ENCODE data around the gene STXBP4.
"Not testable (repeated sequence)": the region's sequence is repeated elsewhere in the genome, so short reads cannot be mapped to it uniquely, and the experiment has no call there.

Gene STXBP4

DNA sequence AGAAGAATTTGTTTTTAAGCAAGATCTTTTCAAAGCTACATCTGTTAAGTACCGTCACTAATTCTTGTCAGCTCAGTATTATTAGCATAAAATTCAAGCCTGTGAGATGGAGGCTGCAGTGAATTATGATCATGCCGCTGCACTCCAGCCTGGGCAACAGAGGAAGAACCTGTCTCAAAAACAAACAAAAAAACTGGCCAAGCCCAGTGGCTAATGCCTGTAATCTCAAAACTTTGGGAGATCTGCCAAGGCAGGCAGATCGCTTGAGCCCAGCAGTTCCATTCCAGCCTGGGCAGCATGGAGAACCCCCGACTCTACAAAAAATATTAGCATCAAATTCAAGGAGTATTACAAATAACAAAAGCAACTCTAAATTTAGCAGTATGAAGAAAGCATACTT lies 88.0 kb downstream of the STXBP4 start:
- DNase-seq (ENCODE audit: low spot score), result no peak

DNA sequence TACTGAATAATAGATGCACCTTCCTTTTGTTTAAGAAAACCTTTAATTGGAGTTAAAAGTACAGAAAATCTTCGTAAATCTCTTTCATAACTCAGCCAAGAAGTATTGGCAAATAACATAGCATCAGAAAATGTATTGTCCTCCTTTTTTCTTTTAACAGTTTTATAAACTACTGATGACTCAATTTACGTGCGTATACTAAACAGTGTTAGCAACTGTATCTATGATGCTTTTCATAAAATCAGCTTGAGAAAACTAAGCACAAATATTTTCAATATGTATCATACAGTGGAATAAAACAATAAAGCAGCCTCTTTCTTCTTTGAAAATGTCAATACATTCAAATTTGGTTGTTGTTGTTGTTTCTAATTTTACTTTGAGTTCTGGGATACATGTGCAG lies 88.6 kb downstream of the STXBP4 start:
- no peak for DNase-seq (ENCODE audit: low spot score)

DNA sequence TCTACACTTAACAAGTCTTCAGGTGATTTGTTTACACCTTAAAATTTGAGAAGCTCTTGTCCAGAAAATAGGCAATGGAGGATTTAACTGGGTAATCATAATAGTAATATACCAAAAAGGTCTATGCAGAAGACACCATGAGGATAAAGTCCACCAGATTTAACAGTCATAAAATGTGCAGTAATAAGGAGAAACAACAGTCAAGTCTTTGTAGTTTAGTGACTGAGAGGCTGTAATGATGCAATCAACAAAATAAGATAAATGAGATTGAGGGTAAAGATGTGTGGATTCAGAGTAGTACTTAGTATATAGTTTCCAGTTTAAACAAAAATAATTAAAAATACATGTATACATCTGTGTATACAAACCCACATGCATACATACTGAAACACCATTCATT lies 91.2 kb downstream of the STXBP4 start:
- DNase-seq (ENCODE audit: low spot score), result no peak

DNA sequence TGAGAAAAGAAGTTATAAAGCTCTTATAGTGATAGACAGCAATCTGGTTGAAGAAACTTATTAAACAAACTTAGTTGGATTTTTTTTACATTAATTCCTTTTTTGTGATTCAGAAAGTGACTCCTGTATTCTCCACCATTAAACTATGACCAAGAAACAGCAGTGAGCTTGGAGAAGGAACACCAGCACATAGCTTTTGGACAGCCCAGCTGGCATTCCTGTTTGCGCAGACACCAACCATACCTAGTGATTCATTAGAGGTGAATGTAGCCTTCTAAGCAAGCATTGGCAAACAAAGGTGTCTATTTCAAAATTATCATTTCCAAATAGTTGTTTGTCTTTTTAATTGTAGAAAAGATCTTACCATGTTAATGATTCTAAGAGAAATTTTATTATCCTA lies 94.4 kb downstream of the STXBP4 start:
- DNase-seq (ENCODE audit: low spot score), result no peak

DNA sequence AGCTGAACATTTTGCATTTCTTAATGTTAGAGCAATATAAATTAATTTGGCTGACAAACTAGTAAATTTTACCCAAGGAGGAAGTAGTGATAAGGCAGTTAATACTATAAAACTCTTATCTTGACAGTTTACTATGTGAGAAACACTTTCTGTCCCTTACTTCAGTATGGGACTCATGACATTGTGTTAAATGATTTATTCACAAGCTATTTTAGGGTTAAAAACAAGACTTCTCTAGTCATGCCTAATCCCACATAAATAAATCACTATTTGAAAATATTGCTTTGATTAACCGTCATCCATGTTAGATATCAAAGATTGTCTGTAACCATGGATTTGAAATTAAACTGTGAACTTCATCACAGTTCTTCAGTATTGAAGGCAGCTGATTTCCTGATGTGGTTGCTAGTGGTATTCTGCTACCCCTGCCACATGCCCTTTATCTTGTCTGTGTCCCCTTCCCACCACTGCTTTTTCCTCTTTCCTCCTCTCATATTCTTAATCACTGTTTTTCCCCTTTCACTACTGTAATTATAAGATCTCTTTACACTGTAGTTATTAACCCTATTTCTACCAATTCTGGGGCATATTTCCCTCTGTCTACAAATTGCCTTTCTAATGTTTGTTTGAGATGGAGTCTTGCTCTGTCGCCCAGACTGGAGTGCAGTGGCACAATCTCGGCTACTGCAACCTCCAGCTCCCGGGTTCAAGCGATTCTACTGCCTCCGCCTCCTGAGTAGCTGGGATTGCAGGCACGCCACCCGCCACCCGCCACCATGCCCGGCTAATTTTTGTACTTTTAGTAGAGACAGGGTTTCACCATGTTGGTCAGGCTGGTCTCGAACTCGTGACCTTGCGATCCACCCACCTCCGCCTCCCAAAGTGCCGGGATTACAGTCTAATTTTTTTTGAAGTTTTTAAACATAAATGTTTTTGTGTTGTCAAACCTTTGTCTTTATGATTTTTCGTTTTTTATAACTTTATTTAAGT lies 95.6 kb downstream of the STXBP4 start:
- DNase-seq (ENCODE audit: low spot score), result no peak

DNA sequence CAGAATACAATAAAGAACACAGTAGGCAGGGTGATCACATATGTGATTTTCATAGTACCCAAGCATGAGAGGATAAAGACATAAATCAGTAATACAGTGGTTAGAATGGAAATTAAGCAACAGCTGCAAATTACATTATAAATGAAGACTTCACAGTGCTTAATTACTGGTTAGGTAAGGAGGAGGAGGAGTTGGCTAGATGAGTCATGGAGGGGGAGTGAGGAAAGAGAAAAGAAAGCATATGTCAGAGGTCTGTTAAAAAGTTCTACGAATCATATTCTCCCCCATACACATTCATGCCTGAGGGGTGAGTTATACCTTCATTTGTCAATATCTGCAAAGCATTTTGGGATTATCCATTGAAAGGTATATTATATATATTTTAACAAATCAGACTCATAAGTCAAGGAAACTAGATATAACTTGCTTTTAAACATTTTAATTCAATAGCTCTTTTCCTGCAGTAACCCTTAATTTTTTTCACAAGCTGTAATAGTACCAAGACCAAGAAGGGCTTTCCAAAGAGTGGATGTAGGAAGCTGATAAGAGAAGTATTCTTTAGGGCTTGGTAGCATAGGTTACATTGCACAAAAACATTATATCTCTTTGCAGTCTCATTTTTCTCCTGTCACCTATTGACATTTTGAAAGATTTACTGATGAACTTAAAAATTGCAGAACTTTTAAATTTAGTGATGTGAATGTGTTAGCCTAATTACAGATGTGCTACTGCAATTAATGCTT lies 99.3 kb downstream of the STXBP4 start:
- peak; percentile 25 for DNase-seq (ENCODE audit: low spot score)

DNA sequence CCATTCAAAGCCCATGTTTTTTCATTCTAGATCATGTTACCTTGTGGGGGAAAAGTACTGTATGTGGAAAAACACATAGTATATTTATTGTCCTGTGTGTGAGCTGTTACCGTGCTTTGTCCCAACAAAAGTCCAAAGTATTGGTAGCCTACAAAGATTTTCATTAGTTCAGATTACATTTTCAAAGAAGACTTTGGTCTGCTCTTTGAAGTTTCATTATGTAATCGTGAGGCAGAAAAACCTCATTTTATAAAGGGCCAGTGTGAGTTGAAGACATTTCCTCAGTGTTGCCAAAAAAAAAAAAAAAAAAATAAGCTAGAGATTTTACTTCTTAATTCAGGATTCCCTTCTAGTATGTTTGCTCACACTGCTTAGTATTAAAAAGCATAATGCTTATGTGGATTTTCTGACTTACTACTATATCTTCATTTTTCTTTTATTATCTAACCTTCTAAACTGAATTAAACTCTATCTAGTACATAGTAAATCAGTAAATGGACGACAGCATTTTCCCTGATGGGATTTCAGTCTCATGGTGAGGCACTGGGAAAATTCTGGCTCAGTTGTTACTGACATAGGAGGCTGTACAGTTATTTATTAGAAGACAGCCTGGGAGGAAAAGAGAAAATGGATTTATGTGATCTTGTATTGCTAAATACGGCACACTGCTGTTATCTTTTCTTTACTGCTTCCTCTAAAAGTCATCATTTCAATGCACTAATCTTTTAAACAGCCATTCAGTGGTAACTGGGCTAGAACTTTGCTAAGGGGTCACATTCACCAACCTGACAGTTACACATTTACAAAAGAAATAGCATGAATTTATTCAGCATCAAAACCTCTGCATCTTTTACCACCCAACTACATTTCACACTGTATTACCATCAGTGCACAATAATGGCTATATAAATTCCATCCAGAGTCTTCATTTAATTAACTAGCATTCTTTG lies 100.6 kb downstream of the STXBP4 start:
- DNase-seq (ENCODE audit: low spot score), result no peak

DNA sequence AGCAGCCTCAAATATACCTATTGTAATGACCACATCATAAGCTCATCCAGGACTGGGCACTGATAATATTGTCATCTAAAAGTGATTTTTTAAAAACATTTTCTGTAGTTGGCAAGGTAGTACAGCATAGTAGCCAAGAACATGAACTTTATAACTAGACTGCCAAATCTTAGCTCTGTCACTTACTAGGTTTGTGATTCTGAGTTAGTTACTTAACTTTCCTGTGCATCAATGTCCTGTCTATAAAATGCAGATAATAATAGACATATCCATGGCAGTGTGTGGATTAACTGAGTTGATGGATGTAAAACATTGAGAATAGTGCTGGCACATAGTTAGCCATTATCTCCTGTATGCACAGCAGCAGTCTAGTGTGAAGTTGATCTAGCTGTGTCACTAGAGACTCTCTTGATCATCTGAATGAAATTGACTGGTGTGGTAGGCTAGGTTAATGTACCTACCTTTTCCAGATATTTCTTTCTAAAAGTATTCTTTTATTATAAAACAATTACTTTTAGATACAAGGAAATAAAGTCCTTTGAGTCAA lies 101.5 kb downstream of the STXBP4 start:
- no peak for DNase-seq (ENCODE audit: low spot score)

DNA sequence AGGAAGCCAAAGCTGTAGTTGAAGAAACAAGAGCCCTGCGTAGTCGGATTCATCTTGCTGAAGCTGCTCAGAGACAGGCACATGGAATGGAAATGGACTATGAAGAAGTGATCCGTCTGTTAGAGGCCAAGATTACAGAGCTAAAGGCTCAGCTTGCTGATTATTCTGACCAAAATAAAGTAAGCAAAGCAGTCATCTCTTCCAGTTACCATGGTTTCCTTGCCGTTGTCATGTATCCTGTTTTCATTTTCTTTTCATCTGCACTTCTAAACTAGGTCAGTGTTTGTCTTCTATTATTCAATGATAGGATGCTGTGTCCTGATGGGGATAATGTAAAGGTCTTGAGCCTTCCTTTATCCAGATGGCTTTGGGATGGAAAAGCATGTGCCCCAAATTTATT lies 104.3 kb downstream of the STXBP4 start:
- DNase-seq (ENCODE audit: low spot score), result peak; percentile 48

DNA sequence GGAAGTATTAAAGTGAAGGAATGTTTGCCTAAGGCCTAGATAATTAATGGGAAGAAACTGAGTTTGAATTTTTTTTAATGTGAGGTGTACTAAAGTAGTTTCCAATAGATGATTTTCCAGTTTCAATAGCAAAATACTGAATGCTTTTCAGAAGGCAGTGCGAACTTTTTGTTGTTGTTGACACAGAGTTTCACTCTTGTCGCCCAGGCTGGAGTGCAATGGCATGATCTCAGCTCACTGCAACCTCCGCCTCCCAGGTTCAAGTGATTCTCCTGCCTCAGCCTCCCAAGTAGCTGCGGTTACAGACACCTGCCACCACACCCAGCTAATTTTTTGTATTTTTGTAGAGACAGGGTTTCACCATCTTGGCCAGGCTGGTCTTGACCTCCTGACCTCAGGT lies 104.9 kb downstream of the STXBP4 start:
- DNase-seq (ENCODE audit: low spot score), result not testable (repeated sequence)

DNA sequence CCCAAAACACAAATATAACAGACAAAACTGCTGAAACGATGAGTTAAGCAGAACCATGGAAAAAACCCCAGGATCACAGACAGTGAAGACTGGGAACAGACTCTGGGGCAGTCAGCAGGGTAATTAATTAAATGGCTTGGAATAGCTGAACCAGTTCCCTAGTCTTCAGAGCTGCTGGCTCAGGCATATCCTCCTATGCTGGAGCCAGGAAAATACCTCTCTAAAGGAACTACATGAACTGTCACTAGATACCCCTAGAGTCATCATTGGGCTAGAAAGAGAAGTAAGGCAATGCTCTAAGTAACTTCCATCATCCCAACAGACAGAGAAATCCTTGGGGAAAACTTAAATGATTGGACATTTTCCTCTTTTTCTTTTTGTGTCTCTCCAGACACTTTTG lies 113.0 kb downstream of the STXBP4 start:
- DNase-seq (ENCODE audit: low spot score), result no peak

DNA sequence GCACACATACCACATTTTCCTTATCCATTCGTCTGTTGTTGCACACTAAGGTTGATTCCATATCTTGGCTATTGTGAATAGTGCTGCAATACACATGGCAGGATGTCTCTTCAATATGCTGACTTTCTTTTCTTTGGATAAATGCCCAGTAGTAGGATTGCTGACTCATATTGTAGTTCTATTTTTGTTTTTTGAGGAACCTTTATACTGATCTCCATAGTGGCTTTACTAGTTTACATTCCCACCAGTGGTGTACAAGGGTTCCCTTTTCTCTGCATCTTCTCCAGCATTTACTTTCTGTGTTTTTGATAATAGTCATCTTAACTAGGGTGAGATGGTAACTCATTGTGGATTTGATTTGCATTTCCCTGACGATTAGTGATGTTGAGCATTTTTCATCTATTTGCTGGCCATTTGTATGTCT lies 118.1 kb downstream of the STXBP4 start:
- no peak for DNase-seq (ENCODE audit: low spot score)

DNA sequence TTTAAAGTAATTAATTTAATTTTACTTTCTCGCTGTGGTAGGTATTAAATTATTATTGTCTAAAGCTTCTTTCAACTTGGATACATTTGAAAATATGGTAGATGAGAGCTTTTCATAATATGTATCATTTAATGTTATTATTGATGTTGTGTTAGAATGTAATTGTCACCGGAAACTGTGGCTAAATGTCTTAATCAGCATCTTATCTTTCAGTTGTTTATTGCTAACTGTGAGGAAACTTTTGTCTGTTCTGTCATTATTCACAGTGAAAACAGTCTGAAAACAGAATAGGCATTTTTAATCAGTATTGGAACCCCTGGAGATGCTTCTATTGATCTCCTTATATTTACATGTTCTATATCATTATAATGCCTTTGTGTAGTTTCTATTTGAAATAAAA lies 120.7 kb downstream of the STXBP4 start:
- DNase-seq (ENCODE audit: low spot score), result peak; percentile 30

DNA sequence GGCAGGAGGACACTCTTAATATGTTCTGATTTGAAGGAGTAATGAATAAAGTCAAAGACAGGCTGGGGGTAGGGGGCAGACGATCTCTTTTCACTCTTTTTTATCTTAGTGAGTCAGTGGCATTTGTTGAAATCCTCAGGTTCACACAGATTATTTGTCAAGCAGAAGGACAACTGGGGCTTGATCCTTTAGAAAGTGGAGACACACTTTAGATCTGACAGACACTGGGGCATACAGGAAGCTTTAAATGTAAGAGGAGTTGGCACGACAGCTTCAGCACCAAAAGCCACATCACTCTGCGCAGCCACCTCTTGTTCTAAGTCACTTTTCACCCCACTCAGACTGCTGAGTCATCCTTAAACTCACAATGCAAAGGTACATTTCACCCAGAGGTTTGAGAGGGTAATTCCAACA lies 121.5 kb downstream of the STXBP4 start:
- peak; percentile 68 for DNase-seq (ENCODE audit: low spot score)

DNA sequence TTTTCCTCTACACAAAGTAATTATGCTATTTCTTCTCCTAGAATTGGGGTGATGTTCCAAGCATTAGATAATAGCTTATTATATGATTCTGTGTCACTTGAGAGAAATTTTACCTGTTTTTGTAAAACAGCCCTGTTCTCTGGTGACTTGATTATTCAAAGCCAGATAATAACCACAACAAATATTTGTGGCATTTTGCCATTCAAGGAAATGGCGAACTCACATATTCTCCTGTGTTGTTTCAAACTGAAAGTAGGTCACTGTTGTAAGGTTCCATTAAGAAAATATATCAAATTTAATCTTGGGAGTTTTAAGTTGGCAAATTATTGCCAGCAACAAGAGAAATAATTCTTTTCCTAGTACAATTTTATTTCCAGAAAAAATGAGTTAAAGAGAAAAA lies 124.8 kb downstream of the STXBP4 start:
- peak; percentile 40 for DNase-seq (ENCODE audit: low spot score)

DNA sequence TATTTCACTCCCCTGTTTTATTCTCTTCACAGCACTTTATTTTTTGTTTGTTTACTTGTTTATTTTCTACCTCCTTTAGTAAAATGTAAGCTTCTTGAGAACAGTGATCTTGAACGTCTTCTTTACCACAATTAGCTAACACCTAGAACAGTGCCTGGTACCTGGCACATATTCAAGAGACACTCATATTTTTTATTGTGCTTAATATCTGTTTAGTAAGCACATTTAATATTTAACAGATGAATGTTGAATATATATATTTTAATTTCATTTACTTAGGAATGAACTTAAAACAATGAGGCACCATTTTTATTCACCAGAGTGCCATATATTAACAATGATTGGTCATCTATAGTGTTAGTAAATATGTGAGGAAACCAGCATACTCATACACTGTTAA lies 130.2 kb downstream of the STXBP4 start:
- no peak for DNase-seq (ENCODE audit: low spot score)

DNA sequence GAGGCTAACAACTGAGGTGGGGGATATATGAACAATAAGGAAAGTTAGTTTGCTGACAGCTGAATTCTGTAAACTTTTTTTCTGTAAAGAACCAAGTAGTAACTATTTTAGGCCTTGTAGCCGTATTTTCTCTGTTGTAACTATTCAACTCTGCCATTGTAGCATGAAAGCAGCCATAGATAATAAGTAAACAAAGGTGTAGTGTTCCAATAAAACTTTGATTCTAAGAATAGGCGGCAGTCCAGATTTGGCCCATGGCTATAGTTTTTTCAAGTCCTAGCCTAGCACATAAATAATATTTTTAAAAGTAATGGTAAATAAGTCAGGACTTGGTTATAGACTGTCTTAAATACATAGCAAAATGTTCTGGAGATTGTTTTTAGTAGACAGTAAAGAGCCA lies 142.0 kb downstream of the STXBP4 start:
- DNase-seq (ENCODE audit: low spot score), result no peak

DNA sequence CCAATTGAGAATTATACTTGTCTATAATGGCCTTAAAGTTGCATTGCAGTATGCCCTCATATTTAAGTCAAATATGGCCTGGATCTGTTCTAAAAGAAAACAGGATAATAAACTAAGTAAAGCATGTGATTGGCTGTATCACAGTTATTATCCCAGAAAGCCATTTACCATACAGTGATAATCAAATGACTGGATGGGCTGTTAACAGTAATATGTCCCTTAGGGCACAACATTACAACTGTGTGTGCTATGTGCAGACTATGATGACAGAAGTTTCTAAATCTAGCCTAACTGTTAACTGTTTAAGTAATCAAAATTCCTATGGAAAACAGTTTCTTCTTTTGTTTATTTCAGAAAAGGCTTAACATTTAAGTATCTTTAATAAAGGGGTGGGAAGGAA lies 145.7 kb downstream of the STXBP4 start:
- DNase-seq (ENCODE audit: low spot score), result no peak

DNA sequence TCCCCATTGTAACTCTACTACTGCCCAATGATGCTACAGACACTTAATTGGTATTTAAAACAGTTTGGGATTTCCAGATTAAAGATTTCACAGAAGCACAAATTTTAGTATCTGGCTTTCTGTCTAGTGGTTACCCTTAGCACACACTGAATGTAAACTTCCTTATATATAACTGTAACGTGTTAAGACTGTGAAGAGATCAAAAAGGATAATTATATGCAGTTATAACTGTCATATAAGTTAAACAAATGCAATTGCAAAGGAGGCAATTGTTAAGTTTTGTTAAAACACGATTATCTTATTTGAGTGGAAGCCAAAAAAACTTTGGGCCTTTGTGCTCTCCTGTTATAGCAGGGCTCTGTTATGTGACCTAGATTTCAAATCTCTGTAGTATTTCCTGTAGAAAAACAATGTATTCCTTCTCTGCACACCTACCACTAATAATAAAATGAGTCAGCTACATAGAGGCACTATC lies 147.9 kb downstream of the STXBP4 start:
- DNase-seq (ENCODE audit: low spot score), result peak; percentile 23

DNA sequence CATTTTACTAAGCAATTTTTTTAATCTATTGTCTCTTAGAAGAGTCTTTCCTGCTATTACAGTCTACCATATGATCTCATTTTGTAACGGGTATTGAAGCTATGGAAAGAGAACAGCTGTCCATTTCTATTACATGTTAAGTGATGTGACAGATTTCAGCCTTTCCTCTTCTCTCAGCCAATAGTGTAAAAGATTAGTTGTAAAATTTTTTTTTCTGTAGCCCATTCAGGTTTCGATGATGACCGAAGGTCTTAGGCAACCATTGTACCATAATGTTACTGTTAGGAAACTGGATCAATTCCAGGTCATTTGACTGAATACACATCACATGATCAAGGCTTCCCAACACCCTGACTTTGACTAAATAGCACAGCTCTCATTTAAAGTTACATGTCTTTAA lies 148.6 kb downstream of the STXBP4 start:
- DNase-seq (ENCODE audit: low spot score), result peak; percentile 9

DNA sequence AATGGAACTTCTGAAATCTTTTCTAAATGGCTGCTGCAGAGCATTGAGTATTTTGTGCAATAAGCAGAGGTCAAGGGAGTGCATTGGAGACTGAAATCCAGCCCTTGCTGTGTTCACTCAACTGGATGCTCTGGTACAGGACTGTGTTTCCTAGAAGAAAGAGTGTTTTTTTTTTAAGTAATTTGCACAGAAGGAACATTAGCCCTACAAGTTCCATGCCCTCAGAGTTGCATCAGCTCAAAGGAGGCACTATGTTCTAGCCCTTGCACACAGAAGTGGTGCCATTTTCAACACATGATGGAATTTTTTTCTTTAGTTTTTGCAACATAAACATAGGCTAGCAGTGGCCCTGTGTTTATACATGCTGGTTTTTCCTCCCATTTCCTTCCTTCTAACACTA lies 152.1 kb downstream of the STXBP4 start:
- DNase-seq (ENCODE audit: low spot score), result no peak

DNA sequence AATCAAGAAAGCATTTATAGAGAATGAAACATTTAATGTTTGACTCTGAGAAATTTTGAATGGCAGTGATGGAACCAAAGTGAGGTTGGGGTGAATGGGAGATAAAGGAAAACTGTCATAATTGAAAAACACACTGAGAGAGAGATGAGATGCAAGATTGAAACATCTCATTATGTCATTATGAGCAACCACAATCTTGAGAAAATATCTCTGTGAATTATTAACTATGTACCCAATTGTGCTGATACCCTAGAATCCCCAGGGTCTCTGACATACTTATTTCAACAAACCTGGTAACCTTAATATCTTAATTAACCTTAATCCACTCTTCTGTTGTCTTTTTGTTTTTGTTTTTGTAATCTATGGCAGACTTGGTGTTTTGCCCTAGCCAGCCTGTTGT lies 152.7 kb downstream of the STXBP4 start:
- DNase-seq (ENCODE audit: low spot score), result no peak

Data from CD4-positive, alpha-beta T cell treated with Interleukin-15 for 4 hours (primary cell).